ENCODE results near the gene OPA1. TPM values are rescaled to one million over a fixed set of nuclear protein-coding genes. Genes with fewer than 3 reads are reported as not detected.
A peak's percentile ranks its signal among the peaks of the same experiment; 100 is the strongest.

The OPA1 gene
- total and polyA plus RNA-seq, 2 of the 13 experiments (the other 11 are each of a cell fraction or from before 2014, with no cell fraction given): 26.7 to 78.5 TPM

- TF ChIP-seq ZNF414 (CRISPR knock-in tag; IDR thresholded peaks at IDR 0.05) (no peak), HNRNPH1 (optimal IDR thresholded peaks at IDR 0.05; ENCODE audit: low read depth, low read length) (no peak), HOXA3 (CRISPR knock-in tag; IDR thresholded peaks at IDR 0.05) (peak; percentile 52; the same call in 1 of the 2 replicates), NCOA1 (CRISPR knock-in tag; IDR thresholded peaks at IDR 0.05) (no peak), GPN1 (CRISPR knock-in tag; IDR thresholded peaks at IDR 0.05; ENCODE audit: borderline replicate concordance) (no peak), SNAI1 (CRISPR knock-in tag; IDR thresholded peaks at IDR 0.05; ENCODE audit: borderline replicate concordance) (no peak), EEA1 (CRISPR knock-in tag; IDR thresholded peaks at IDR 0.05; ENCODE audit: borderline replicate concordance) (no peak), CHD4 (IDR thresholded peaks at IDR 0.05; ENCODE audit: borderline replicate concordance, low read length) (no peak), MTF1 (CRISPR knock-in tag; IDR thresholded peaks at IDR 0.05) (no peak), ZKSCAN8 (CRISPR knock-in tag; IDR thresholded peaks at IDR 0.05; ENCODE audit: borderline replicate concordance) (0 out of 2 replicates have a peak, but pooled peaks have one; percentile 31), NR2F2 (IDR thresholded peaks at IDR 0.05; ENCODE audit: borderline replicate concordance, low read depth) (no peak), RELA (CRISPR knock-in tag; IDR thresholded peaks at IDR 0.05) (no peak), MIER3 (CRISPR knock-in tag; IDR thresholded peaks at IDR 0.05; ENCODE audit: borderline replicate concordance) (peak; percentile 66; the same call in 1 of the 2 replicates), ZBTB20 (CRISPR knock-in tag; IDR thresholded peaks at IDR 0.05; ENCODE audit: borderline replicate concordance, low read depth) (no peak), ZNF850 (CRISPR knock-in tag; conservative IDR thresholded peaks at IDR 0.05) (no peak), MYPOP (CRISPR knock-in tag; IDR thresholded peaks at IDR 0.05) (no peak), KMT2B (CRISPR knock-in tag; IDR thresholded peaks at IDR 0.05) (0 out of 2 replicates have a peak, but pooled peaks have one; percentile 41), ZMYM3 (CRISPR knock-in tag; IDR thresholded peaks at IDR 0.05) (no peak; the same call in 1 of the 2 replicates), LCORL (IDR thresholded peaks at IDR 0.05) (no peak), LCORL (CRISPR knock-in tag; IDR thresholded peaks at IDR 0.05) (peak; percentile 60), ZNF543 (CRISPR knock-in tag; IDR thresholded peaks at IDR 0.05) (no peak), EED (CRISPR knock-in tag; IDR thresholded peaks at IDR 0.05) (no peak), MIER2 (CRISPR knock-in tag; IDR thresholded peaks at IDR 0.05) (0 out of 2 replicates have a peak, but pooled peaks have one; percentile 27), ZMAT5 (CRISPR knock-in tag; IDR thresholded peaks at IDR 0.05; ENCODE audit: borderline replicate concordance, low read depth) (no peak), GFI1 (CRISPR knock-in tag; IDR thresholded peaks at IDR 0.05; ENCODE audit: borderline replicate concordance) (peak; percentile 95), RFX5 (IDR thresholded peaks at IDR 0.05; ENCODE audit: low read depth, low read length) (no peak), ZNF292 (CRISPR knock-in tag; IDR thresholded peaks at IDR 0.05; ENCODE audit: borderline replicate concordance, low read depth) (no peak), SPEN (CRISPR knock-in tag; IDR thresholded peaks at IDR 0.05; ENCODE audit: low read depth) (no peak), AKAP8 (CRISPR knock-in tag; IDR thresholded peaks at IDR 0.05) (no peak)
- TF ChIP-seq, protein P1, sequence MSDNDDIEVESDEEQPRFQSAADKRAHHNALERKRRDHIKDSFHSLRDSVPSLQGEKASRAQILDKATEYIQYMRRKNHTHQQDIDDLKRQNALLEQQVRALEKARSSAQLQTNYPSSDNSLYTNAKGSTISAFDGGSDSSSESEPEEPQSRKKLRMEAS (IDR thresholded peaks at IDR 0.05): peak; percentile 61
- TF ChIP-seq, protein P2, sequence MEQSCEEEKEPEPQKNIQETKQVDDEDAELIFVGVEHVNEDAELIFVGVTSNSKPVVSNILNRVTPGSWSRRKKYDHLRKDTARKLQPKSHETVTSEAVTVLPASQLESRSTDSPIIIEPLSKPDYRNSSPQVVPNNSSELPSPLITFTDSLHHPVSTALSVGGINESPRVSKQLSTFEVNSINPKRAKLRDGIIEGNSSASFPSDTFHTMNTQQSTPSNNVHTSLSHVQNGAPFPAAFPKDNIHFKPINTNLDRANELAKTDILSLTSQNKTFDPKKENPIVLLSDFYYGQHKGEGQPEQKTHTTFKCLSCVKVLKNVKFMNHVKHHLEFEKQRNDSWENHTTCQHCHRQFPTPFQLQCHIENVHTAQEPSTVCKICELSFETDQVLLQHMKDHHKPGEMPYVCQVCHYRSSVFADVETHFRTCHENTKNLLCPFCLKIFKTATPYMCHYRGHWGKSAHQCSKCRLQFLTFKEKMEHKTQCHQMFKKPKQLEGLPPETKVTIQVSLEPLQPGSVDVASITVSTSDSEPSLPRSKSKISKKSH (CRISPR knock-in tag; IDR thresholded peaks at IDR 0.05; ENCODE audit: borderline replicate concordance): no peak
Observed at GRCh38 chr3:193732391-193732790, 139.4 kb downstream of the OPA1 start (continued).
